Brain microvascular endothelial cell (primary cell): ENCODE data around the gene AUTS2.

Experiments used
- DNase-seq: peaks from one replicate; pipeline ENCODE4 v3.0.0-alpha.2; 2020
- H3K27ac ChIP-seq: fragments of 250-450 bp; sonication (Bioruptor Pico); 2 replicates; pipeline ENCODE4 v1.5.1; 2020; ENCODE audit warnings: mild to moderate bottlenecking, moderate library complexity
- H3K27me3 ChIP-seq: fragments of 250-450 bp; sonication (Bioruptor Pico); replicated peaks from 2 replicates; pipeline ENCODE4 v1.5.1; 2020; ENCODE audit warnings: mild to moderate bottlenecking
- H3K36me3 ChIP-seq: fragments of 250-450 bp; sonication (Bioruptor Pico); replicated peaks from 2 replicates; pipeline ENCODE4 v1.5.1; 2020; ENCODE audit warnings: mild to moderate bottlenecking
- H3K4me3 ChIP-seq: 2 replicates; pipeline ENCODE4 v1.5.1; 2011; ENCODE audit warnings: low read depth, mild to moderate bottlenecking, control low read depth, low read length, moderate library complexity
- in situ Hi-C: cut with HindIII; loops from 2 replicates; pipeline ENCODE4 v1.10.0; 2017; ENCODE audit warnings: low sequenced_read_pairs, low pct_ligation_motif_present
- TF ChIP-seq, protein P1 (sequence below): IDR thresholded peaks from 2 replicates; pipeline ENCODE4 v1.5.1; 2011; ENCODE audit warnings: low read depth, mild to moderate bottlenecking, moderate library complexity, low read length, control low read depth, inconsistent platforms; ENCODE audit errors: missing control alignments

Gene AUTS2

DNA sequence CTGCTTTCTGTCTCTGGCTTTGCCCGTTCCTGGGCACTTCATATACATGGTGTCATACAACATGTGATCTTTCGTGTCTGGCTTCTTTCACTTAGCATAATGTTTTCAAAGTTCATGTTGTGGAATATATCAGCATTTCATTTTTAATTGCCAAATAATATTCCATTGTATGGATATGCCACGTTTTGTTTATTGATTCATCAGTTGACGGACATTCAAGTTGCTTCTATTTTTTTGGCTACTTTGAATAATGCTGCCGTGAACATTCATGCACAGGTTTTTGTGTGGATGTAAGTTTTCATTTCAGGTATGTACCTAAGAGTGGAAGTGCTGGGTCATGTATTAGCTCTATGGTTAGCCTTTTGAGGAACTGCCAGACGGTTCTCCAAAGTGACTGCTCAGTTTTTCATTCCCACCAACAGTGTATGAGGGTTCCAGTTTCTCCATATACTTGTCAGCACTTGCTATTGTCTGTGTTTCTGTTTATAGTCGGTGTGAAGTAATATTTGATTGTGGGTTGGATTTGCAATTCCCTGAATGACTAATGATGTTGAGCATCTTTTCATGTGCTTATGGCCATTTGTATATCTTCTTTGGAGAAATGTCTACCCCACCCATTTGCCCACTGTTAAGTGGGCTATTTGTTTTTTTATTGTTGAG, 1132.3 kb downstream of the AUTS2 start:
- TF ChIP-seq, protein P1, sequence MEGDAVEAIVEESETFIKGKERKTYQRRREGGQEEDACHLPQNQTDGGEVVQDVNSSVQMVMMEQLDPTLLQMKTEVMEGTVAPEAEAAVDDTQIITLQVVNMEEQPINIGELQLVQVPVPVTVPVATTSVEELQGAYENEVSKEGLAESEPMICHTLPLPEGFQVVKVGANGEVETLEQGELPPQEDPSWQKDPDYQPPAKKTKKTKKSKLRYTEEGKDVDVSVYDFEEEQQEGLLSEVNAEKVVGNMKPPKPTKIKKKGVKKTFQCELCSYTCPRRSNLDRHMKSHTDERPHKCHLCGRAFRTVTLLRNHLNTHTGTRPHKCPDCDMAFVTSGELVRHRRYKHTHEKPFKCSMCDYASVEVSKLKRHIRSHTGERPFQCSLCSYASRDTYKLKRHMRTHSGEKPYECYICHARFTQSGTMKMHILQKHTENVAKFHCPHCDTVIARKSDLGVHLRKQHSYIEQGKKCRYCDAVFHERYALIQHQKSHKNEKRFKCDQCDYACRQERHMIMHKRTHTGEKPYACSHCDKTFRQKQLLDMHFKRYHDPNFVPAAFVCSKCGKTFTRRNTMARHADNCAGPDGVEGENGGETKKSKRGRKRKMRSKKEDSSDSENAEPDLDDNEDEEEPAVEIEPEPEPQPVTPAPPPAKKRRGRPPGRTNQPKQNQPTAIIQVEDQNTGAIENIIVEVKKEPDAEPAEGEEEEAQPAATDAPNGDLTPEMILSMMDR = no peak
- H3K27me3 ChIP-seq = no peaks in the 10 kb centered on the region
- no peak for DNase-seq
- no peaks in the 10 kb centered on the region for H3K36me3 ChIP-seq
- H3K27ac ChIP-seq = no peak overlapping the region
- in situ Hi-C loops = no loop called here
- H3K4me3 ChIP-seq = no peak overlapping the region

DNA sequence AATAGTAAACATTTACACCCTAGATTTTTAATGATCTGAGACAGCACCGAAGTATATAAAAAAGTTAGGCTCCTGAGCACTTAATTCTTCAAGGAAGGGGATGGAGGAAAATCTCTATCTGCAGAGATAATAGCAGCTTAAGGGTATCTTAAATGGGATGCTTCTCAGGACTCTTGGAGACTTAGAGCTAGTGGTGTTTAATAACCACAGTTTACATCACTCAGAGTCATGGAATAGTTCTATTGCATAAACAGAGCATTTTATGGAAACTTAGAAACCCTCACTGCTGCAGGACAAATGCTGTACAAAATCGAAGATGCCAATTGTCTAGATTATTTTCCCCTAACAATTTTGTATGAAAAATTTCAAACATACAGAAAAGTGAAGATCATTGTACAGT, 1134.8 kb downstream of the AUTS2 start:
- TF ChIP-seq, protein P1 = no peak
- H3K27me3 ChIP-seq = no peaks in the 10 kb centered on the region
- no peaks in the 10 kb centered on the region for H3K36me3 ChIP-seq
- no peak overlapping the region for H3K4me3 ChIP-seq
- in situ Hi-C loops = no loop called here
- H3K27ac ChIP-seq = no peak overlapping the region
- DNase-seq = no peak

DNA sequence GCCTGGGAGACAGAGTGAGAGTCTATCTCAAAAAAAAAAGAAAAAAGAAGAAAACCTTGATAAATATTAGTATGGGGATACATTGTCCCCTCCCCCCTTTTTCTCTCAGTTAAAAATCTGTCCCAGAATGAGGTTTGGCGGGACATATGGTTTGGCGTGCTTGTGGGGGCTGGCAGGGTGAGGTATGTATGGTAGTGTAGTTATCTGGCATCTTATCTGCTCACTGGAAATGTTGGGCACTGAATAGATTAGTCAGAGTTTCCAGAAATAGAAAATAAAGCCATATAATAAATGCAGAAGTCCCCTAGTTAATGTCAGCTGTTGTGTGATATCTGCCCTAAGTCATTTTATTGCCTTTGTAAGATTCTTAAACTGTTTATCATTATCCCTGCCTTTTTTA, 1136.1 kb downstream of the AUTS2 start:
- no peak for DNase-seq
- Histone ChIP-seq H3K4me3 (no peak overlapping the region), H3K27ac (no peak overlapping the region), H3K36me3 (no peaks in the 10 kb centered on the region), H3K27me3 (no peaks in the 10 kb centered on the region)
- in situ Hi-C loops = no loop called here
- TF ChIP-seq, protein P1 = no peak

DNA sequence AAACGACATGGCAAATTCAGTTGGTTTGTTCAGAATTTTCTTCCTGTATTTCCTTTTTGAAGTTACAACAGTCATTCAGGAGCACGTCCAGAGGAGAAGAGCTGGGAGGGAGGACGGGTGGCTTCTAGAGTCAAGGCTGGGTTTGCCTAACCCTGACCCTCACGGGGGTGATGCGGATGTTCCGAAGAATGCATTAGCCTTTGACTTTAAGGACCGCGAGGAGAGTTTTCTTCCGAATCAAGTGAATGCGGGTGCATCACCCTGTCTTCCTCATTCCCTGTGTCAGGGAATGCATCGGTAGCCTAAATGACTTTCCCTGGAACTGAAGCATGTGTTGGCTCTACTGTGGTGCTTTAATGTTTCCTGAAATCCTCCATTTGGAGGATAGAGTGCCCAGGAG, 1137.0 kb downstream of the AUTS2 start:
- in situ Hi-C loops = no loop called here
- TF ChIP-seq, protein P1 = no peak
- H3K4me3 ChIP-seq = no peak overlapping the region
- H3K36me3 ChIP-seq = no peaks in the 10 kb centered on the region
- H3K27ac ChIP-seq = no peak overlapping the region
- DNase-seq = no peak
- H3K27me3 ChIP-seq = no peaks in the 10 kb centered on the region

DNA sequence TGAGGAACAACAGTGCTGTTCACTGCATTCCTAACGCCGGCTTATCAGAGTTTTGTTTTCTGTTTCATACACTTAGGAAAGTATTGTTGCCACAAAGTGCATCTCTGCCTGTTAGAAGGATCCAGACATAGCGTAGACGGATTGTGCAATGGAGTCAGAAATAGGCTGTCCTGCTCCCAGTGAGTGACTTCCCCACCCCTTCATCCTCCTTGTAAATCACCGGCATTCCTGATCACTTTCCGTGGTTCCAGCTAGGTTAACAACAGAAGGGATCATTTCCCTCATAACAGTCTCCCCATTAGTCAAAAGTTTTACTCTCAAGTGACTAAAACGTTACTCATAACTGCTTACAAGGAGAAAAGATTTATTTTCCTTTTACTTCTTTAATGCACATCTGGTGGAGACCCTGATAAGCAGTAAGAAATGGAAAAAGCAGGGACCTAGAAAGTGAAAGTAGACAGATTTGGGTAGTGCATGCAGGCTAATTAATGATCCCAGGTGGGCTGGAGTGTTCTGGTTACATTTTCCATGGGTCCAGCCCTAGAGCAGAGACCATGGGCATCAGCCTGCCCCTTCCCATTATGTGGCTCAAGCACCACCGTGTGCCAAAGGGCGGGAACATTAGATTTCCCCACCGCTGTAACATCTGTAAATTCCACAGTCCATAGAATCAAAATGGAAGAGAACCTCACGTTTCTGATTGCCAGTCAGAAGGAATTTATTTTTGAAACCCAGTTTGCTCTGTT, 1138.6 kb downstream of the AUTS2 start:
- H3K4me3 ChIP-seq = peak overlapping the region; percentile 49
- in situ Hi-C loops = no loop called here
- TF ChIP-seq, protein P1 = no peak
- peak; percentile 56 for DNase-seq
- H3K27me3 ChIP-seq = no peaks in the 10 kb centered on the region
- peak overlapping the region; percentile 13 for H3K27ac ChIP-seq
- H3K36me3 ChIP-seq = no peaks in the 10 kb centered on the region
